Stromal cell of bone marrow (primary cell): ENCODE data around the gene GNAQ.
A peak's percentile ranks its signal among the peaks of the same experiment; 100 is the strongest.

Source experiments
- DNase-seq: peaks from one replicate; pipeline ENCODE4 v3.0.0-alpha.2; 2012; ENCODE audit warnings: low read depth

GNAQ gene

GRCh38 chr9:78031893-78032729, 500 bp upstream of the GNAQ start:
- peak; percentile 90 for DNase-seq

GRCh38 chr9:78030553-78031443, 813 bp downstream of the GNAQ start:
- DNase-seq: no peak

GRCh38 chr9:78030296-78030552, 1.4 kb downstream of the GNAQ start:
- DNase-seq: no peak

GRCh38 chr9:78029551-78030295, 1.9 kb downstream of the GNAQ start:
- DNase-seq: no peak

- DNase-seq: no peak
Measured at GRCh38 chr9:78028926-78029325, 2.7 kb downstream of the GNAQ start.

- no peak for DNase-seq
Measured at GRCh38 chr9:78026947-78027346, 4.7 kb downstream of the GNAQ start.

GRCh38 chr9:78026416-78026815, 5.2 kb downstream of the GNAQ start:
- DNase-seq: no peak

GRCh38 chr9:78025186-78025585, 6.4 kb downstream of the GNAQ start:
- no peak for DNase-seq

GRCh38 chr9:78023003-78023741, 8.4 kb downstream of the GNAQ start:
- peak; percentile 63 for DNase-seq

GRCh38 chr9:78021697-78022096, 9.9 kb downstream of the GNAQ start:
- no peak for DNase-seq

- no peak for DNase-seq
Measured at GRCh38 chr9:78017190-78017693, 14.4 kb downstream of the GNAQ start.

GRCh38 chr9:78015241-78015640, 16.4 kb downstream of the GNAQ start:
- no peak for DNase-seq

- DNase-seq: no peak
Measured at GRCh38 chr9:78014776-78015175, 16.8 kb downstream of the GNAQ start.

GRCh38 chr9:78013934-78014333, 17.7 kb downstream of the GNAQ start:
- DNase-seq: no peak

- DNase-seq: no peak
Measured at GRCh38 chr9:78011049-78011448, 20.6 kb downstream of the GNAQ start.

- DNase-seq: no peak
Measured at GRCh38 chr9:78010445-78010844, 21.2 kb downstream of the GNAQ start.

- DNase-seq: no peak
Measured at GRCh38 chr9:78009186-78009585, 22.4 kb downstream of the GNAQ start.

- no peak for DNase-seq
Measured at GRCh38 chr9:78006734-78007133, 24.9 kb downstream of the GNAQ start.

- no peak for DNase-seq
Measured at GRCh38 chr9:78005231-78006002, 26.2 kb downstream of the GNAQ start.

GRCh38 chr9:78004478-78005229, 27.0 kb downstream of the GNAQ start:
- no peak for DNase-seq
